CD14-positive monocyte (primary cell): ENCODE data around the gene IGFBP4. TPM values are rescaled to one million over a fixed set of nuclear protein-coding genes. Genes with fewer than 3 reads are reported as not detected.
A peak's percentile ranks its signal among the peaks of the same experiment; 100 is the strongest.

ENCODE experiments used
- DNase-seq, 3 donors: peaks; one replicate each; pipeline ENCODE4 v3.0.0-alpha.2; 2011 to 2022
- H2AFZ ChIP-seq: 2 replicates; pipeline ENCODE4 v1.6.0; 2012; ENCODE audit warnings: mild to moderate bottlenecking, low read depth, low read length, inconsistent platforms; ENCODE audit not compliant: insufficient read depth, poor library complexity, severe bottlenecking
- H3K27ac ChIP-seq, 2 donors: 1 replicate in 1 of 2; 2 replicates in 1 of 2; pipeline ENCODE4 v1.5.1; 2012 to 2013; ENCODE audit warnings: low read length in 2 of 2, control low read depth in 1 of 2, inconsistent platforms in 1 of 2, low read depth in 1 of 2, mild to moderate bottlenecking in 1 of 2
- H3K27me3 ChIP-seq, 2 donors: one replicate each; pipeline versions ENCODE4 v1.6.0 to v1.6.1; 2011 to 2013; ENCODE audit warnings: low read length in 2 of 2; ENCODE audit not compliant: control insufficient read depth in 2 of 2, insufficient read depth in 2 of 2
- H3K36me3 ChIP-seq, 2 donors: replicated peaks in 1 of 2; 1 replicate in 1 of 2; 2 replicates in 1 of 2; pipeline versions ENCODE4 v1.5.1 to v1.6.1; 2012 to 2013; ENCODE audit warnings: low read length in 2 of 2, control low read depth in 1 of 2, inconsistent platforms in 1 of 2, mild to moderate bottlenecking in 1 of 2; ENCODE audit not compliant: insufficient read depth in 2 of 2, control insufficient read depth in 1 of 2
- H3K4me1 ChIP-seq, 2 donors: 1 replicate in 1 of 2; 2 replicates in 1 of 2; pipeline versions ENCODE4 v1.5.1 to v1.6.1; 2012 to 2013; ENCODE audit warnings: low read length in 2 of 2, control low read depth in 1 of 2, inconsistent platforms in 1 of 2, mild to moderate bottlenecking in 1 of 2, moderate library complexity in 1 of 2; ENCODE audit not compliant: insufficient read depth in 2 of 2, control insufficient read depth in 1 of 2
- H3K4me2 ChIP-seq: replicated peaks from 2 replicates; pipeline ENCODE3; 2012; ENCODE audit warnings: low read length, moderate library complexity, mild to moderate bottlenecking; ENCODE audit not compliant: poor library complexity, severe bottlenecking; ENCODE audit errors: extremely low read depth
- H3K4me3 ChIP-seq, 3 experiments: fragments of 200-600 bp in 1 of 3; sonication (generic) in 1 of 3; replicated peaks in 1 of 3; 1 replicate in 2 of 3; 2 replicates in 1 of 3; pipeline ENCODE4 v1.5.1; 2011 to 2013; ENCODE audit warnings: low read length in 3 of 3, mild to moderate bottlenecking in 3 of 3, control low read depth in 2 of 3, low read depth in 2 of 3, inconsistent platforms in 1 of 3, moderate library complexity in 1 of 3
- H3K79me2 ChIP-seq: 2 replicates; pipeline ENCODE4 v1.6.0; 2012; ENCODE audit warnings: mild to moderate bottlenecking, control low read depth, inconsistent platforms, low read length, moderate library complexity; ENCODE audit not compliant: insufficient read depth
- H3K9ac ChIP-seq: 2 replicates; pipeline ENCODE4 v1.6.0; 2017; ENCODE audit warnings: low read length, mild to moderate bottlenecking; ENCODE audit not compliant: insufficient read depth, poor library complexity, severe bottlenecking
- H3K9me3 ChIP-seq, 2 donors: replicated peaks in 1 of 2; 1 replicate in 1 of 2; 2 replicates in 1 of 2; pipeline versions ENCODE4 v1.5.1 to v1.6.1; 2012 to 2013; ENCODE audit warnings: low read length in 2 of 2, control low read depth in 1 of 2; ENCODE audit not compliant: control insufficient read depth in 1 of 2, insufficient read depth in 1 of 2
- H4K20me1 ChIP-seq: 2 replicates; pipeline ENCODE4 v1.6.0; 2012; ENCODE audit warnings: mild to moderate bottlenecking, low read length, control low read depth, moderate library complexity; ENCODE audit not compliant: insufficient read depth
- H3K27ac Mint-ChIP-seq, 7 donors: one replicate each; pipeline ENCODE4 v1.8.0; 2020; ENCODE audit warnings: mild to moderate bottlenecking in 7 of 7, mixed read lengths in 7 of 7, moderate library complexity in 6 of 7, inconsistent platforms in 2 of 7
- H3K27me3 Mint-ChIP-seq, 3 donors: one replicate each; pipeline ENCODE4 v1.8.0; 2021 to 2022; ENCODE audit warnings: low read depth in 3 of 3, mild to moderate bottlenecking in 3 of 3, mixed read lengths in 3 of 3, moderate library complexity in 3 of 3, inconsistent platforms in 1 of 3
- H3K36me3 Mint-ChIP-seq, 2 donors: one replicate each; pipeline ENCODE4 v1.8.0; 2020; ENCODE audit warnings: mixed read lengths in 2 of 2, inconsistent platforms in 1 of 2, mild to moderate bottlenecking in 1 of 2
- H3K4me1 Mint-ChIP-seq: one replicate; pipeline ENCODE4 v1.8.0; 2020; ENCODE audit warnings: mild to moderate bottlenecking, mixed read lengths
- H3K4me3 Mint-ChIP-seq, 2 donors: one replicate each; pipeline ENCODE4 v1.8.0; 2020; ENCODE audit warnings: mild to moderate bottlenecking in 2 of 2, mixed read lengths in 2 of 2, moderate library complexity in 1 of 2
- H3K9me3 Mint-ChIP-seq, 7 donors: one replicate each; pipeline ENCODE4 v1.8.0; 2020 to 2022; ENCODE audit warnings: mixed read lengths in 7 of 7, mild to moderate bottlenecking in 6 of 7, moderate library complexity in 6 of 7, inconsistent platforms in 2 of 7
- CTCF ChIP-seq: fragments of 200-600 bp; IDR thresholded peaks from one replicate; pipeline ENCODE4 v1.8.0; 2022; ENCODE audit warnings: antibody characterized with exemption, mild to moderate bottlenecking
- WGBS: methylation state at CpG from one replicate; pipeline ENCODE4 v1.1.5; 2013; ENCODE audit warnings: missing lambda C conversion rate; ENCODE audit not compliant: insufficient coverage; 5-methylcytosine and 5-hydroxymethylcytosine counted together
- intact Hi-C, 2 donors: fragments of 100-400 bp; cut with micrococcal nuclease; formaldehyde crosslinking; loops; one replicate each; pipeline versions ENCODE4 v1.15.0 to v1.15.1; 2023
- polyA plus RNA-seq, 3 donors: library from polyadenylated mRNA; depleted of rRNA in 1 of 3; unstranded in 2 of 3; stranded (reverse) in 1 of 3; fragments of 300-500 nt in 2 of 3; fragments of >200 nt in 1 of 3; fragmentation: Illumina TruSeq in 2 of 3; gene quantifications; 1 replicate in 2 of 3; 2 replicates in 1 of 3; pipeline ENCODE4 v1.2.3, GENCODE V29; 2012 to 2021

The IGFBP4 gene
- polyA plus RNA-seq, 3 donors: 0.04 to 0.15 TPM; not detected in 1

GRCh38 chr17:40442392-40443195 lies 656 bp upstream of the IGFBP4 start:
- peaks cover 0 to 2% of the 10 kb centered on the region in 2 donors for H3K36me3 Mint-ChIP-seq
- H3K27ac ChIP-seq: no peak overlapping the region
- H3K79me2 ChIP-seq: no peaks in the 10 kb centered on the region
- H3K4me2 ChIP-seq: peak overlapping the region; percentile 73
- peak overlapping the region; percentile 10 to 71 (median 24) for H3K4me3 ChIP-seq
- peaks cover 27 to 33% of the 10 kb centered on the region in 2 donors for H3K4me1 ChIP-seq
- peaks cover 31% of the 10 kb centered on the region for H3K4me1 Mint-ChIP-seq
- H4K20me1 ChIP-seq: no peaks in the 10 kb centered on the region
- TF ChIP-seq CTCF: no peak
- peak overlapping the region; percentile 77 for H2AFZ ChIP-seq
- peak overlapping the region; percentile 66 to 86 for H3K4me3 Mint-ChIP-seq
- peaks cover 0 to 16% of the 10 kb centered on the region in 2 donors for H3K27me3 ChIP-seq
- peaks cover 24 to 44% (median 26%) of the 10 kb centered on the region in 3 donors for H3K27me3 Mint-ChIP-seq
- H3K36me3 ChIP-seq: no peaks in the 10 kb centered on the region
- no peaks in the 10 kb centered on the region for H3K9me3 Mint-ChIP-seq
- WGBS: 48% methylated on average over 29 of the region's 29 CpGs
- intact Hi-C loops: loop anchor here in 1 of 2 donors (5.0 kb wide), 1 partner anchor 90 kb away; no protein-coding TSS in a partner anchor
- H3K9me3 ChIP-seq: no peaks in the 10 kb centered on the region
- H3K27ac Mint-ChIP-seq: no peak overlapping the region
- no peak for DNase-seq
- peak overlapping the region; percentile 56 for H3K9ac ChIP-seq

- H3K79me2 ChIP-seq: no peaks in the 10 kb centered on the region
- Mint-ChIP-seq H3K9me3 (no peaks in the 10 kb centered on the region), H3K27ac (peak overlapping the region in 4 of 7 donors; percentile 21 to 41 (median 40)), H3K4me1 (peaks cover 39% of the 10 kb centered on the region), H3K4me3 (peak overlapping the region; percentile 66 to 85), H3K27me3 (peaks cover 28 to 55% (median 31%) of the 10 kb centered on the region in 3 donors), H3K36me3 (peaks cover 0 to 2% of the 10 kb centered on the region in 2 donors)
- peaks cover 0 to 22% of the 10 kb centered on the region in 2 donors for H3K27me3 ChIP-seq
- H3K4me1 ChIP-seq: peaks cover 32 to 45% of the 10 kb centered on the region in 2 donors
- intact Hi-C loops: loop anchor here in 1 of 2 donors (5.0 kb wide), 1 partner anchor 88 kb away; no protein-coding TSS in a partner anchor
- 17% methylated on average over 10 of the region's 15 CpGs for WGBS
- H3K9me3 ChIP-seq: no peaks in the 10 kb centered on the region
- TF ChIP-seq CTCF: peak; percentile 29
- DNase-seq: no peak
- H4K20me1 ChIP-seq: no peaks in the 10 kb centered on the region
- no peak overlapping the region for H3K9ac ChIP-seq
- peak overlapping the region in 1 of 3 experiments; percentile 71 for H3K4me3 ChIP-seq
- no peak overlapping the region for H3K27ac ChIP-seq
- peak overlapping the region; percentile 73 for H3K4me2 ChIP-seq
- peak overlapping the region; percentile 77 for H2AFZ ChIP-seq
- no peaks in the 10 kb centered on the region for H3K36me3 ChIP-seq
These were observed 994 bp downstream of the IGFBP4 start for GRCh38 chr17:40443988-40444899.
